Fibroblast of lung (primary cell): Measurements from ENCODE around the gene JTB.

Experiments used
- EZH2 ChIP-seq: IDR thresholded peaks from 2 replicates; pipeline ENCODE4 v1.5.1; 2012; ENCODE audit warnings: low read length, control low read depth, mild to moderate bottlenecking; ENCODE audit errors: missing control alignments
- TF ChIP-seq, protein P1 (sequence below), 2 donors: IDR thresholded peaks in 1 of 2; conservative IDR thresholded peaks in 1 of 2; 1 replicate in 1 of 2; 2 replicates in 1 of 2; pipeline ENCODE4 v1.5.1; 2011 to 2012; ENCODE audit warnings: low read length in 2 of 2, control low read depth in 1 of 2, inconsistent platforms in 1 of 2, low read depth in 1 of 2, mild to moderate bottlenecking in 1 of 2

DNA sequence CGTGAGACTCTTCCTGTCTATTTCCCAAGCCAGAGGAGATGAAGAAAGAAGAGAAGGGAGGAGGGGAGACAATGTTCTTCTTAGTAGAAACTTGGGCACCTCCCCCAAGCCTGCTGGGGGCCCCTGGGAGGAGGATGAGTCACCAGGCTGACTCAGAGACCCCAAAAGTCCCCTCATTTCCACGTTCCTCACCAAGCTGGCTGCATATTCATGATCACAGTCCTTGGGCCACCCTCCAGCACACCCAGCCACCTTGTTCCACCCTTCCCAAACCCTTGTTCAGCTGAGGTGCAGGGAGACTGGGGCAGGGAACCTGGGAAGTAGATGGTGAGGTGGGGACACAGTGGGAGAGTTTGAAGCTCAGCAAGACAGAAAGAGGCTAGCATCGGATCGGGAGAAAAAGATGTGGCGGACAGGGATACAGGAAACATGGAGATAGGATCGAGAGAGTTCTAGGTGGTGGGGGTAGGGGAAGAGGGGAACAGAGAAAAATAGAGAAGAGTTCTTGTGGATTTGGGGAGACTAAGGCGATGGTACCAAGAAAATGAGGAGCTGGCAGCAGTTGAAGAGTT, 8.0 kb upstream of the JTB start:
- TF ChIP-seq, protein P1, sequence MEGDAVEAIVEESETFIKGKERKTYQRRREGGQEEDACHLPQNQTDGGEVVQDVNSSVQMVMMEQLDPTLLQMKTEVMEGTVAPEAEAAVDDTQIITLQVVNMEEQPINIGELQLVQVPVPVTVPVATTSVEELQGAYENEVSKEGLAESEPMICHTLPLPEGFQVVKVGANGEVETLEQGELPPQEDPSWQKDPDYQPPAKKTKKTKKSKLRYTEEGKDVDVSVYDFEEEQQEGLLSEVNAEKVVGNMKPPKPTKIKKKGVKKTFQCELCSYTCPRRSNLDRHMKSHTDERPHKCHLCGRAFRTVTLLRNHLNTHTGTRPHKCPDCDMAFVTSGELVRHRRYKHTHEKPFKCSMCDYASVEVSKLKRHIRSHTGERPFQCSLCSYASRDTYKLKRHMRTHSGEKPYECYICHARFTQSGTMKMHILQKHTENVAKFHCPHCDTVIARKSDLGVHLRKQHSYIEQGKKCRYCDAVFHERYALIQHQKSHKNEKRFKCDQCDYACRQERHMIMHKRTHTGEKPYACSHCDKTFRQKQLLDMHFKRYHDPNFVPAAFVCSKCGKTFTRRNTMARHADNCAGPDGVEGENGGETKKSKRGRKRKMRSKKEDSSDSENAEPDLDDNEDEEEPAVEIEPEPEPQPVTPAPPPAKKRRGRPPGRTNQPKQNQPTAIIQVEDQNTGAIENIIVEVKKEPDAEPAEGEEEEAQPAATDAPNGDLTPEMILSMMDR (conservative IDR thresholded peaks at IDR 0.05 in 1 of 2, IDR thresholded peaks at IDR 0.05 in 1 of 2; ENCODE audit: low read depth in 1 of 2, low read length in 2 of 2) = no peak
- TF ChIP-seq EZH2 = no peak
